NB4 (cell line): Measurements from ENCODE around the gene SYNGR1.

ENCODE experiments used
- CTCF ChIP-seq: IDR thresholded peaks from one replicate; pipeline ENCODE4 v1.5.1; 2012; ENCODE audit warnings: low read depth, low read length
- MAX ChIP-seq: IDR thresholded peaks from 2 replicates; pipeline ENCODE4 v1.6.1; 2011; ENCODE audit warnings: low read depth, low read length
- MYC ChIP-seq: IDR thresholded peaks from 2 replicates; pipeline ENCODE4 v1.6.1; 2011; ENCODE audit warnings: low read depth, low read length
- POLR2A ChIP-seq: IDR thresholded peaks from 2 replicates; pipeline ENCODE4 v1.6.1; 2011; ENCODE audit warnings: mild to moderate bottlenecking; ENCODE audit not compliant: insufficient read length; ENCODE audit errors: extremely low read depth

- TF ChIP-seq CTCF (no peak), POLR2A (no peak), MAX (no peak), MYC (no peak)
These were observed 21.9 kb downstream of the SYNGR1 start for GRCh38 chr22:39371732-39372131.
